DND-41 (cell line): Measurements from ENCODE around the gene KAZN.
A peak's percentile ranks its signal among the peaks of the same experiment; 100 is the strongest.

Source experiments
- ATAC-seq: fragments of 200-7000 bp; cut with Tn5 transposase; 3 replicates; pipeline ENCODE4 v1.9.1; 2021; ENCODE audit warnings: low read depth; ENCODE audit not compliant: insufficient read depth
- DNase-seq: peaks from one replicate; pipeline ENCODE4 v3.0.0-alpha.2; 2020
- H2AFZ ChIP-seq: 2 replicates; pipeline ENCODE4 v1.6.0; 2012; ENCODE audit warnings: low read depth, low read length
- H3K27ac ChIP-seq: 2 replicates; pipeline ENCODE4 v1.5.1; 2012; ENCODE audit warnings: low read length, inconsistent platforms
- H3K27me3 ChIP-seq: fragments of 200-600 bp; sonication (generic); 2 replicates; pipeline ENCODE4 v1.6.0; 2012; ENCODE audit warnings: low read length, mild to moderate bottlenecking, inconsistent platforms; ENCODE audit not compliant: insufficient read depth, poor library complexity
- H3K36me3 ChIP-seq: 2 replicates; pipeline ENCODE4 v1.5.1; 2012; ENCODE audit warnings: low read length, inconsistent platforms; ENCODE audit not compliant: insufficient read depth
- H3K4me1 ChIP-seq: 2 replicates; pipeline ENCODE4 v1.5.1; 2012; ENCODE audit warnings: mild to moderate bottlenecking, low read length; ENCODE audit not compliant: insufficient read depth
- H3K4me2 ChIP-seq: 2 replicates; pipeline ENCODE4 v1.6.0; 2012; ENCODE audit warnings: mild to moderate bottlenecking, moderate library complexity, low read length, inconsistent platforms; ENCODE audit not compliant: insufficient read depth
- H3K4me3 ChIP-seq, 2 experiments: fragments of 200-600 bp in 1 of 2; shearing (Covaris generic) in 1 of 2; 2 replicates each; pipeline ENCODE4 v1.5.1; 2012 to 2016; ENCODE audit warnings: inconsistent platforms in 2 of 2, low read length in 2 of 2, mild to moderate bottlenecking in 2 of 2, low read depth in 1 of 2, moderate library complexity in 1 of 2
- H3K79me2 ChIP-seq: 2 replicates; pipeline ENCODE4 v1.6.0; 2012; ENCODE audit warnings: low read length, inconsistent platforms; ENCODE audit not compliant: insufficient read depth
- H3K9ac ChIP-seq: 2 replicates; pipeline ENCODE4 v1.6.0; 2012; ENCODE audit warnings: low read depth, mild to moderate bottlenecking, inconsistent platforms, low read length, moderate library complexity
- H3K9me3 ChIP-seq: 2 replicates; pipeline ENCODE4 v1.5.1; 2012; ENCODE audit warnings: low read length, moderate library complexity, mild to moderate bottlenecking, inconsistent platforms; ENCODE audit not compliant: insufficient read depth, severe bottlenecking
- H4K20me1 ChIP-seq: 2 replicates; pipeline ENCODE4 v1.6.0; 2012; ENCODE audit warnings: low read length; ENCODE audit not compliant: insufficient read depth
- CTCF ChIP-seq: IDR thresholded peaks from 2 replicates; pipeline ENCODE4 v1.5.1; 2012; ENCODE audit warnings: borderline replicate concordance, low read length, moderate library complexity, mild to moderate bottlenecking; ENCODE audit not compliant: poor library complexity, severe bottlenecking; ENCODE audit errors: extremely low read depth
- EZH2 ChIP-seq: IDR thresholded peaks from 3 replicates; pipeline ENCODE4 v1.6.1; 2012; ENCODE audit warnings: borderline replicate concordance, low read depth, mild to moderate bottlenecking, moderate library complexity, low read length, inconsistent platforms; ENCODE audit not compliant: severe bottlenecking

KAZN gene

DNA sequence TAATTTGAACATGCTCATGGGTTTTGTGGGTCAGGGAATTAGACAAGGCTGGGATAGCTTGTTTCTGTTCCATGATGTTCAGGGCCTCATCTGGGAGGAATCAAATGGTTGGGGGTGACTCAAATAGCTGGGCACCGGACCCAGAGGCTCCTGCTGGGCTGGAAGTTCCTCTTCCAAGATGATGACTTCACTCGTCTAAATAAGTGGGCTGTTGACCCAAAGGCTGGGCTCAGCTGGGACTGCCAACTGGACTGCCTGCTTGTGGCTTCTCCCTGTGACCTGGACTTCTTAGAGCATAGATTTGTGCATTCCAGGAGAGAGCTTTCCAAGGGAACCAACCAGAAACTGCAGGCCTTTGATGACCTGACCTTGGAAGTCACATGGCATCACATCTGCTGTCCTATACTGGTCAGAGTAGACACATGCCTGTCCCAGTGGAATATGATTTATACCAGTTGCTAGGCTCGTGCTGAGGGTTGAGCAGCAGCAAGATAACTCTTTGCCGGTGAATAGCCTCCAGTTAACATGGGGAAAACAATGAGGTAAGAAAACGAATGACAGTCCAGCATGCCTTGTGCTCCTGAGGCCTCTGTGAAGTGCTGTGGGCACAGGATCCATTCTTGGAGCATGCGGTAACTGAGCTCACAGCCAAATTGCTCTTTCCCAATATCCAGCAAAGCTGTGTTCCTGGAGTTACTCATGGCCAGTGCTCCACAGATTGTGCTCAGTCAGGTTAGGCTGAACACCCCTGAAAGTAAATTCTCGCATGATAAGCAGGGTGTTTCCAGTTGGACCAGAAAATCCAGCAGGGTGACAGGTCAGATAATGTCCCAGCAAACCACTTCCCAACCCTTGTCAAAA lies 282.2 kb downstream of the KAZN start:
- Histone ChIP-seq H3K27ac (no peak overlapping the region), H4K20me1 (no peaks in the 10 kb centered on the region), H3K36me3 (no peaks in the 10 kb centered on the region), H3K4me3 (no peak overlapping the region), H2AFZ (no peak overlapping the region), H3K4me2 (no peak overlapping the region), H3K79me2 (no peaks in the 10 kb centered on the region), H3K27me3 (no peaks in the 10 kb centered on the region), H3K4me1 (peaks cover 9% of the 10 kb centered on the region), H3K9ac (no peak overlapping the region), H3K9me3 (no peaks in the 10 kb centered on the region)
- ATAC-seq, result no peak
- no peak for DNase-seq
- TF ChIP-seq CTCF (no peak), EZH2 (no peak)

- Histone ChIP-seq H2AFZ (no peak overlapping the region), H3K9ac (no peak overlapping the region), H3K9me3 (no peaks in the 10 kb centered on the region), H3K4me1 (peaks cover 9% of the 10 kb centered on the region), H3K4me2 (no peak overlapping the region), H3K4me3 (no peak overlapping the region), H3K36me3 (no peaks in the 10 kb centered on the region), H3K79me2 (no peaks in the 10 kb centered on the region), H3K27ac (no peak overlapping the region), H3K27me3 (no peaks in the 10 kb centered on the region), H4K20me1 (no peaks in the 10 kb centered on the region)
- no peak for ATAC-seq
- DNase-seq, result no peak
- TF ChIP-seq CTCF, result no peak
- TF ChIP-seq EZH2, result no peak
Observed at GRCh38 chr1:14881775-14882672, 283.5 kb downstream of the KAZN start.

- Histone ChIP-seq H3K9ac (no peak overlapping the region), H3K4me3 (no peak overlapping the region), H3K36me3 (no peaks in the 10 kb centered on the region), H3K4me1 (peaks cover 9% of the 10 kb centered on the region), H3K4me2 (no peak overlapping the region), H4K20me1 (no peaks in the 10 kb centered on the region), H2AFZ (no peak overlapping the region), H3K9me3 (no peaks in the 10 kb centered on the region), H3K79me2 (no peaks in the 10 kb centered on the region), H3K27ac (no peak overlapping the region), H3K27me3 (no peaks in the 10 kb centered on the region)
- TF ChIP-seq CTCF (no peak), EZH2 (no peak)
- DNase-seq, result peak; percentile 5
- no peak for ATAC-seq
Observed at GRCh38 chr1:14884614-14885175, 286.2 kb downstream of the KAZN start.
